SK-N-SH (cell line): ENCODE measurements around the gene SYT1.

Source experiments
- EP300 ChIP-seq, 2 experiments: IDR thresholded peaks; 2 replicates each; pipeline versions ENCODE4 v1.4.0 to v1.6.1; 2012; ENCODE audit warnings: borderline replicate concordance in 1 of 2, low read depth in 1 of 2, low read length in 1 of 2
- EZH2phosphoT487 ChIP-seq: fragments of 200-600 bp; sonication (generic); IDR thresholded peaks from 2 replicates; pipeline ENCODE4 v1.6.1; 2017; ENCODE audit warnings: low read depth, mixed run types, mild to moderate bottlenecking, antibody characterized with exemption, moderate library complexity, borderline replicate concordance
- GATA2 ChIP-seq: sonication (generic); formaldehyde crosslinking; IDR thresholded peaks from 2 replicates; pipeline ENCODE4 v1.5.0; 2020; ENCODE audit warnings: mild to moderate bottlenecking, missing genetic modification reagents
- RFX5 ChIP-seq: IDR thresholded peaks from 2 replicates; pipeline ENCODE4 v1.6.1; 2012; ENCODE audit warnings: mild to moderate bottlenecking, improper control_type of control experiment, low read length
- SIN3A ChIP-seq: IDR thresholded peaks from 2 replicates; pipeline ENCODE4 v1.6.1; 2012; ENCODE audit warnings: low read depth, mild to moderate bottlenecking, low read length, moderate library complexity, borderline replicate concordance
- TAF1 ChIP-seq: IDR thresholded peaks from 2 replicates; pipeline ENCODE4 v1.6.1; 2012; ENCODE audit warnings: low read depth, mild to moderate bottlenecking, low read length, moderate library complexity, borderline replicate concordance
- TCF12 ChIP-seq: IDR thresholded peaks from 2 replicates; pipeline ENCODE4 v1.4.0; 2012
- YY1 ChIP-seq: IDR thresholded peaks from 2 replicates; pipeline ENCODE4 v1.4.0; 2012; ENCODE audit warnings: low read depth, mild to moderate bottlenecking
- TF ChIP-seq, protein P1 (sequence below): fragments of 200-600 bp; sonication (generic); IDR thresholded peaks from 2 replicates; pipeline ENCODE4 v1.6.1; 2017; ENCODE audit warnings: antibody characterized with exemption, mild to moderate bottlenecking, moderate library complexity
- TF ChIP-seq, protein P2 (sequence below): IDR thresholded peaks from 2 replicates; pipeline ENCODE4; 2012
- TF ChIP-seq, protein P3 (sequence below): IDR thresholded peaks from 2 replicates; pipeline ENCODE4 v1.4.0; 2012; ENCODE audit warnings: low read depth, borderline replicate concordance

DNA sequence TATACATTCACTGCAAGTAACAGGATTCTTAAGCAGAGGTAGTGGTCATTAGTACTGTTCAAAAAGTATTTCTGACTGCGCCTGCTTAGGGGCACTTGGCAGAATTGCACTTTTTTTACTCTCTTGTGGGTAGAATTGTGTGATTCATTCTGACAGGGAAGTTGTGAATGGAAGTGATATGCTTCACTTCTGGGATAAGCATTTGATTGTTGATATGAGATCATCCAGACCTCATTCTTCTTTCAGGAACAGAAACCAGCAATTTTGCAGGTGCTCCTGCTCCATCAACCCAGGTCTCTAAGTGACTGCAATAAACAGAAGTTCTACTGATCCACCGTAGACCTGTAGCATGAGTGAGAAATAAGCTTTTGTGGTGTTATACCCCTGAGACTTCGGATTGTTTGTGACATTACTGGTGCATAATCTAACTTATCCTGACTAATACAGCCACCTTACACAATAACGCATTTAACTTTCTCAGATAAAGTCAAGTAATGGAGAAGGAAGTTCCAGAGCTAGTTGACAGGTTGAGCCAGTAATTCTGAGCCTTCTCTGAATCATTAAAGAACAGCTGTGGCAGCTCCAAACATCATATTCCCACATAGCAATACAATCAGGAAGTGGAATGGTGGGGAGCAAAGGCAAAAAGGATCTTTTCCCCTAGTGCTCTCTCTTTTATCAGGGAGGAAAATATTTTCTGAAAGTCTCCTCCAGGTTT is 387.9 kb downstream of the SYT1 start:
- TF ChIP-seq, protein P1, sequence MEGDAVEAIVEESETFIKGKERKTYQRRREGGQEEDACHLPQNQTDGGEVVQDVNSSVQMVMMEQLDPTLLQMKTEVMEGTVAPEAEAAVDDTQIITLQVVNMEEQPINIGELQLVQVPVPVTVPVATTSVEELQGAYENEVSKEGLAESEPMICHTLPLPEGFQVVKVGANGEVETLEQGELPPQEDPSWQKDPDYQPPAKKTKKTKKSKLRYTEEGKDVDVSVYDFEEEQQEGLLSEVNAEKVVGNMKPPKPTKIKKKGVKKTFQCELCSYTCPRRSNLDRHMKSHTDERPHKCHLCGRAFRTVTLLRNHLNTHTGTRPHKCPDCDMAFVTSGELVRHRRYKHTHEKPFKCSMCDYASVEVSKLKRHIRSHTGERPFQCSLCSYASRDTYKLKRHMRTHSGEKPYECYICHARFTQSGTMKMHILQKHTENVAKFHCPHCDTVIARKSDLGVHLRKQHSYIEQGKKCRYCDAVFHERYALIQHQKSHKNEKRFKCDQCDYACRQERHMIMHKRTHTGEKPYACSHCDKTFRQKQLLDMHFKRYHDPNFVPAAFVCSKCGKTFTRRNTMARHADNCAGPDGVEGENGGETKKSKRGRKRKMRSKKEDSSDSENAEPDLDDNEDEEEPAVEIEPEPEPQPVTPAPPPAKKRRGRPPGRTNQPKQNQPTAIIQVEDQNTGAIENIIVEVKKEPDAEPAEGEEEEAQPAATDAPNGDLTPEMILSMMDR: no peak
- no peak for TF ChIP-seq EP300 (IDR thresholded peaks at IDR 0.05; ENCODE audit: borderline replicate concordance in 1 of 2, low read depth in 1 of 2, low read length in 1 of 2)
- no peak for TF ChIP-seq YY1
- no peak for TF ChIP-seq RFX5
- no peak for TF ChIP-seq TCF12
- TF ChIP-seq, protein P2, sequence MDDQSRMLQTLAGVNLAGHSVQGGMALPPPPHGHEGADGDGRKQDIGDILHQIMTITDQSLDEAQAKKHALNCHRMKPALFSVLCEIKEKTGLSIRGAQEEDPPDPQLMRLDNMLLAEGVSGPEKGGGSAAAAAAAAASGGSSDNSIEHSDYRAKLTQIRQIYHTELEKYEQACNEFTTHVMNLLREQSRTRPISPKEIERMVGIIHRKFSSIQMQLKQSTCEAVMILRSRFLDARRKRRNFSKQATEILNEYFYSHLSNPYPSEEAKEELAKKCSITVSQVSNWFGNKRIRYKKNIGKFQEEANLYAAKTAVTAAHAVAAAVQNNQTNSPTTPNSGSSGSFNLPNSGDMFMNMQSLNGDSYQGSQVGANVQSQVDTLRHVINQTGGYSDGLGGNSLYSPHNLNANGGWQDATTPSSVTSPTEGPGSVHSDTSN: no peak
- TF ChIP-seq, protein P3, sequence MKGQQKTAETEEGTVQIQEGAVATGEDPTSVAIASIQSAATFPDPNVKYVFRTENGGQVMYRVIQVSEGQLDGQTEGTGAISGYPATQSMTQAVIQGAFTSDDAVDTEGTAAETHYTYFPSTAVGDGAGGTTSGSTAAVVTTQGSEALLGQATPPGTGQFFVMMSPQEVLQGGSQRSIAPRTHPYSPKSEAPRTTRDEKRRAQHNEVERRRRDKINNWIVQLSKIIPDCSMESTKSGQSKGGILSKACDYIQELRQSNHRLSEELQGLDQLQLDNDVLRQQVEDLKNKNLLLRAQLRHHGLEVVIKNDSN: no peak
- TF ChIP-seq EZH2phosphoT487: no peak
- TF ChIP-seq TAF1: no peak
- no peak for TF ChIP-seq GATA2 (CRISPR knock-in tag)
- TF ChIP-seq SIN3A: no peak
